BE2C (cell line): ENCODE measurements around the gene PHETA2.
"Not testable (repeated sequence)": the region's sequence is repeated elsewhere in the genome, so short reads cannot be mapped to it uniquely, and the experiment has no call there.

Source experiments
- DNase-seq: peaks from one replicate; pipeline ENCODE4 v3.0.0-alpha.2; 2020
- H3K27me3 ChIP-seq: fragments of 250-450 bp; sonication (Bioruptor Pico); 2 replicates; pipeline ENCODE4 v1.5.1; 2020; ENCODE audit warnings: mild to moderate bottlenecking
- H3K36me3 ChIP-seq: fragments of 250-450 bp; sonication (Bioruptor Pico); 2 replicates; pipeline ENCODE4 v1.5.1; 2020; ENCODE audit warnings: mild to moderate bottlenecking
- H3K4me1 ChIP-seq: fragments of 250-450 bp; sonication (Bioruptor Pico); 2 replicates; pipeline ENCODE4 v1.5.1; 2020
- H3K4me3 ChIP-seq: 2 replicates; pipeline ENCODE4 v1.5.1; 2011; ENCODE audit warnings: low read depth, low read length
- H3K9me3 ChIP-seq: fragments of 250-450 bp; sonication (Bioruptor Pico); 2 replicates; pipeline ENCODE4 v1.5.1; 2020
- TF ChIP-seq, protein P1 (sequence below): IDR thresholded peaks from 2 replicates; pipeline ENCODE4 v1.5.1; 2012; ENCODE audit warnings: mild to moderate bottlenecking, low read depth, low read length

The PHETA2 gene

DNA sequence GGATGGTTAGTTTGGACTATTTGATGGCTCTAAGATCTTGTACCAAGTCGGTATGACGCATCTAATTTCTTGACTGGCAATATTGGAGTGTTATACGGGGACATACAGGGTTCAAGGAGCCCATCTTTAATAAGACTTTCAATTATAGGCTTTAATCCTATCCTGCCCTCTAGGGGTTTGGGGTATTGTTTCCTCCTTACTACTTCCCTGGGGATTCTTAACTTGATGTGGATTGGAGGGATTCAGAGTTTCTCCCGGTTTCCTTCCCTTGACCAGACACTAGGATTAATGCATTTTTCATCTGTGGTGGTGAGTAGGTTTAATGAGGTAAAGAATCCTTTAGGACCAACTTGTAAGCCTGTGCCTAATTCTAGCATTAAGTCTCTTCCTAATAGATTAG is 37.8 kb downstream of the PHETA2 start:
- DNase-seq, result no peak
- Histone ChIP-seq H3K9me3 (no peaks in the 10 kb centered on the region), H3K4me1 (no peaks in the 10 kb centered on the region), H3K27me3 (no peaks in the 10 kb centered on the region), H3K4me3 (no peak overlapping the region), H3K36me3 (no peaks in the 10 kb centered on the region)
- TF ChIP-seq, protein P1, sequence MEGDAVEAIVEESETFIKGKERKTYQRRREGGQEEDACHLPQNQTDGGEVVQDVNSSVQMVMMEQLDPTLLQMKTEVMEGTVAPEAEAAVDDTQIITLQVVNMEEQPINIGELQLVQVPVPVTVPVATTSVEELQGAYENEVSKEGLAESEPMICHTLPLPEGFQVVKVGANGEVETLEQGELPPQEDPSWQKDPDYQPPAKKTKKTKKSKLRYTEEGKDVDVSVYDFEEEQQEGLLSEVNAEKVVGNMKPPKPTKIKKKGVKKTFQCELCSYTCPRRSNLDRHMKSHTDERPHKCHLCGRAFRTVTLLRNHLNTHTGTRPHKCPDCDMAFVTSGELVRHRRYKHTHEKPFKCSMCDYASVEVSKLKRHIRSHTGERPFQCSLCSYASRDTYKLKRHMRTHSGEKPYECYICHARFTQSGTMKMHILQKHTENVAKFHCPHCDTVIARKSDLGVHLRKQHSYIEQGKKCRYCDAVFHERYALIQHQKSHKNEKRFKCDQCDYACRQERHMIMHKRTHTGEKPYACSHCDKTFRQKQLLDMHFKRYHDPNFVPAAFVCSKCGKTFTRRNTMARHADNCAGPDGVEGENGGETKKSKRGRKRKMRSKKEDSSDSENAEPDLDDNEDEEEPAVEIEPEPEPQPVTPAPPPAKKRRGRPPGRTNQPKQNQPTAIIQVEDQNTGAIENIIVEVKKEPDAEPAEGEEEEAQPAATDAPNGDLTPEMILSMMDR, result no peak

DNA sequence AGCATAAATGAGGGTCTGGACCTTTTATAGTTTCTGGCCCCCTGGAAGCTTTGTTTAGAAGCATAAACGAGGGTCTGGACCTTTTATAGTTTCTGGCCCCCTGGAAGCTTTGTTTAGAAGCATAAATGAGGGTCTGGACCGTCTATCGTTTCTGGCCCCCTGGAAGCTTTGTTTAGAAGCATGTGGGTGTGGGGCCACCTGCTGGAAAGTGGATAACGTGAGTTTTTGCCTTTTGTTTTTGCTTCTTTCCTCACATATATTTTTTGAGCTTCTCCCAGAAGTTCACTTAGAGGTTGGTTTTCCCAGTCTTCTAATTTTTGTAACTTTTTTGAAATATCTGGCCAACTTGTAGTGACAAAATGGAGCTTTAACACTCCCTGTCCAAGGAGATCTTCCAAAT is 38.7 kb downstream of the PHETA2 start:
- H3K36me3 ChIP-seq, H3K4me3 ChIP-seq, H3K9me3 ChIP-seq, H3K4me1 ChIP-seq, H3K27me3 ChIP-seq: not testable (repeated sequence)
- peak; percentile 59 for DNase-seq
- TF ChIP-seq, protein P1, result peak; percentile 59

DNA sequence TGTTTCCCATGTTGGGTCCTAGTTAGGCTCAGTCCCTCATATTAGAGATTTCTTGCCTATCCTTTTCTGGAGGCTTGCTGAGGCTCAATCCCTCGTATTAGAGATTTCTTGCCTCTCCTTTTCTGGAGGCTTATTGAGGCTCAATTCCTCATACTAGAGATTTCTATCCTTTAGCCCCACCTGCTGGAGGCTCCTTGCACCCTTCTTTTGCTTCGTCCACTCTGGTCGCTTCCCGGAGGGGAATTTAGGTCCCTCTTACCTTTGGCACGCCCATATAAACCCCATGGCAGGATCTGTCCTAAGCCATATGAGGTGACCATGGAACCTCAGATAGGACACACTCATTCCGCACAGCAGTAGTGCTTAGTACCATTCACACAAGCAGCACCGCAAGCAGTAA is 40.7 kb downstream of the PHETA2 start:
- no peaks in the 10 kb centered on the region for H3K9me3 ChIP-seq
- TF ChIP-seq, protein P1, result peak; percentile 73
- peak; percentile 68 for DNase-seq
- H3K4me1 ChIP-seq, result no peaks in the 10 kb centered on the region
- H3K27me3 ChIP-seq, result no peaks in the 10 kb centered on the region
- H3K4me3 ChIP-seq, result no peak overlapping the region
- no peaks in the 10 kb centered on the region for H3K36me3 ChIP-seq

DNA sequence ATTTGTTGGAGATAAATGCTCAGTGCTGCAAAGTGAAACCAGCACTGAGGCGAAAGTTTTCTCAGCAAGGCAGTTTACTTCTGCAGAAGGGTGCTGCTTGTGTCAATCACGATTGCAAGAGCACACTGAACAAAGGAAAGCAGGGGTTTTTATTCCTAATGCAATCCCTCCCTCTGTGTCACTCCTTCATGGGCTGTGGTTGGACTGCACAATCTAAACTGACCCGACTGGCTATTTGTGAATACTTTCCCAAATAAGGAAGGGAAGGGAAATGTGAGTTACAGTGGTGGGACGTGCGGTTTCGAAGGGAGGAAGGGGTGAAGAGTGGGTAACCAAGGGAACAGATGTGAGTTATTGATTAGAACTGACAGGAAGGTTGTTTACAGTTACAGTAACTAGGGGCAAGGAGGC is 41.4 kb downstream of the PHETA2 start:
- DNase-seq, H3K27me3 ChIP-seq, H3K4me1 ChIP-seq, H3K4me3 ChIP-seq, H3K36me3 ChIP-seq, H3K9me3 ChIP-seq: not testable (repeated sequence)

DNA sequence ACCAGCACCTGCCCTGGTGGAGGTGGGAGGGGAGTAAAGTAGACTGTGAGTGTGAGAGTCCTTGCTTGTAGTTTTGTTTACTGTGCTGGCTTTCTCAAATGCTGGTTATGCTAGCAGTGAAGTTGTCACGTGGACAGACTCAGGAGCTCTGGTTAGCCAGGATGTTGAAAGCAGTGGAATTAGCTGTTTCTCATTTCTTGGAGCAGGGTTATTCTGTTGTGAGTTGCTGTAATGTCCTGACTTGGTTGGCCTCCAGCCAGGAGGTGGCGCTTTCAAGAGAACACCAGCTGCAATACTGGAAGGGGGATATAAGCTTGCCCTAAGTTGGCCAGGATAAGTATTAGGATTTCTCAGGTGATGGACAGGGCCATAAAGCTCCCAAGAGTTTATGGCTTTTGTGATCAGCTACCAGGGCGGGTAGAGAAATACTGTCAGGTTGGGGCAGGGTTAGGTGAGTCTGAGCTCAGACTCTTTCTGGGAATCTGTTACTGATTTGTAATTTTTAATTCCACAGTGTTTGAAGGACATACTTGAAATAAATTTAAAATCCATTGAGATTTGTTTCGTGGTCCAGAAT is 42.9 kb downstream of the PHETA2 start:
- H3K36me3 ChIP-seq, result no peaks in the 10 kb centered on the region
- TF ChIP-seq, protein P1, result peak; percentile 44; the same call in 1 of the 2 replicates
- DNase-seq, result peak; percentile 54
- H3K9me3 ChIP-seq, result no peaks in the 10 kb centered on the region
- no peaks in the 10 kb centered on the region for H3K27me3 ChIP-seq
- H3K4me3 ChIP-seq, result no peak overlapping the region
- H3K4me1 ChIP-seq, result no peaks in the 10 kb centered on the region

DNA sequence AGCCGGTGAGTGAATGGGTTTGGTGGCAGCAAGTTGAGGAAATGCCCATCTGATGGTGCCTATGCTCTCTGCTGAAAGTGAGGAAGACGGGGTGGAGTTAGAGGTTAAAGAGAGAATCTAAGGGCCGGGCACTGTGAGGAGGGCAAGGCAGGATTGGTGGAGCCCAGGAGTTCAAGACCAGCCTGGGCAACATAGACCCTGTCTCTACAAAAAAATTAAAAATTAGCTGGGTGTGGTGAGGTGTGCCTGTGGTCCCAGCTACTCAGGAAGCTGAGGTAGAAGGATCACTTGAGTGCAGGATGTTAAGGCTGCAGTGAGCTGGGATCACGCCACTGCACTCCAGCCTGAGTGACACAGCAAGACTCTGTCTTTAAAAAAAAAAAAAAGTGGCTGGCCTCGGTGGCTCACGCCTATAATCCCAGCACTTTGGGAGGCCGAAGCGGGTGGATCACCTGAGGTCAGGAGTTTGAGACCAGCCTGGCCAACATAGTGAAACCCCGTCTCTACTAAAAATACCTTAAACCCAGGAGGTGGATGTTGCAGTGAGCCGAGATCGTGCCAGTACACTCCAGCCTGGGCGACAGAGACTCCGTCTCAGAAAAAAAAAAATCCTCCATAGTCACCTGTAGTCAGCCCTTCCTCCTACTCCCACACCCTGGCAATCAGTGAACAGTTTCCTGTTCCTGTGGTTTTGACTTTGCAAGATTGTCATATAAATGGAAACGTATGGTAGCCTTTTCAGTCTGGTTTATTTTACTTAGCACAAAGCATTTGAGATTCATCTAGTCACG is 46.4 kb downstream of the PHETA2 start:
- not testable (repeated sequence) for H3K4me1 ChIP-seq, DNase-seq, H3K36me3 ChIP-seq, H3K27me3 ChIP-seq, H3K4me3 ChIP-seq, H3K9me3 ChIP-seq

DNA sequence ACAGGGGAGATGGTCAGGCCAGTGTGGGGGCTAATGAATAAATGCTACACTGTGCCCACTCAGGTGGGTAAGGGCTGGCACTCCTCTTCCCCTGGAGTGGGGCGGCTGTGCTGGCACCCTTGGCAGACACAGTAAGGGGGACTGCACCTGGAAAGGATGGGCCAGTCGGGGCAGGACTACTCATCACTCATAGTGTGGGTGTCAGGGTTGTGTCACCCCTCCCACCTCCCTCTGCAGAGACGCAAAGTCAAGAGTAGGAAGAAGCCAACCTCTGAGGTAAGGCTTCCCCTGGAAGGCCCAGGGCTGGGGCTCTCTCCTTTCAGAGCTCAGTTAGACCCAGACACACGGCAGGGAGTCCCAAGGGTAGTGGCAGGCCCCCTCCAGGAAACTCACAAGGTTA is 49.5 kb downstream of the PHETA2 start:
- not testable (repeated sequence) for H3K27me3 ChIP-seq, H3K4me3 ChIP-seq, H3K9me3 ChIP-seq, H3K36me3 ChIP-seq, H3K4me1 ChIP-seq, DNase-seq
